Vagina (tissue), 2 donors: Measurements from ENCODE around the gene TJP1.

Experiments used
- CTCF ChIP-seq, 3 experiments: fragments of 450-650 bp in 2 of 3; fragments of 200-600 bp in 1 of 3; sonication (generic) in 1 of 3; IDR thresholded peaks; one replicate each; pipeline ENCODE4 v1.5.1; 2017 to 2019; ENCODE audit warnings: antibody characterized with exemption in 3 of 3, mild to moderate bottlenecking in 2 of 3, moderate library complexity in 2 of 3
- POLR2A ChIP-seq, 2 donors: fragments of 450-650 bp; IDR thresholded peaks; one replicate each; pipeline ENCODE4 v1.6.1; 2017; ENCODE audit warnings: antibody characterized with exemption in 2 of 2, mild to moderate bottlenecking in 2 of 2, moderate library complexity in 2 of 2
- POLR2AphosphoS5 ChIP-seq, 2 donors: sonication (generic); formaldehyde crosslinking; IDR thresholded peaks; one replicate each; pipeline ENCODE4 v1.9.0; 2017; ENCODE audit warnings: antibody characterized with exemption in 2 of 2, mild to moderate bottlenecking in 2 of 2, low read depth in 1 of 2; ENCODE audit not compliant: insufficient read depth in 1 of 2

GRCh38 chr15:29832709-29833108 is 10.4 kb upstream of the TJP1 start:
- no peak for TF ChIP-seq CTCF (IDR thresholded peaks at IDR 0.05)
- no peak for TF ChIP-seq POLR2AphosphoS5 (IDR thresholded peaks at IDR 0.05; ENCODE audit: insufficient read depth in 1 of 2, low read depth in 1 of 2)
- no peak for TF ChIP-seq POLR2A (IDR thresholded peaks at IDR 0.05)
